ENCODE results near the gene TRIM47. TPM values are rescaled to one million over a fixed set of nuclear protein-coding genes. Genes with fewer than 3 reads are reported as not detected.

The TRIM47 gene
- total and polyA plus RNA-seq, 2 experiments from 2014 or later, result 7.2 to 9.9 TPM

- TF ChIP-seq ZNF462 (CRISPR knock-in tag; IDR thresholded peaks at IDR 0.05) (no peak), STAT1 (IDR thresholded peaks at IDR 0.05; ENCODE audit: unreplicated experiment) (no peak), ZNF114 (CRISPR knock-in tag; IDR thresholded peaks at IDR 0.05) (no peak), CTCF (conservative IDR thresholded peaks at IDR 0.05; ENCODE audit: low read depth in 2 of 2) (no peak), REST (IDR thresholded peaks at IDR 0.05; ENCODE audit: unreplicated experiment) (no peak), CREB1 (CRISPR knock-in tag; IDR thresholded peaks at IDR 0.05; ENCODE audit: low read depth) (no peak)
These were observed 27.9 kb upstream of the TRIM47 start (continued) for GRCh38 chr17:75906143-75906884.

All from GM23338 (cell line).